ENCODE results near the gene METTL4. TPM values are rescaled to one million over a fixed set of nuclear protein-coding genes. Genes with fewer than 3 reads are reported as not detected.

The METTL4 gene
- total and polyA plus RNA-seq, 9 of the 15 experiments (the other 6 are each of a cell fraction or from before 2014, with no cell fraction given), result 7.9 to 32.8 (median 22.1) TPM

DNA sequence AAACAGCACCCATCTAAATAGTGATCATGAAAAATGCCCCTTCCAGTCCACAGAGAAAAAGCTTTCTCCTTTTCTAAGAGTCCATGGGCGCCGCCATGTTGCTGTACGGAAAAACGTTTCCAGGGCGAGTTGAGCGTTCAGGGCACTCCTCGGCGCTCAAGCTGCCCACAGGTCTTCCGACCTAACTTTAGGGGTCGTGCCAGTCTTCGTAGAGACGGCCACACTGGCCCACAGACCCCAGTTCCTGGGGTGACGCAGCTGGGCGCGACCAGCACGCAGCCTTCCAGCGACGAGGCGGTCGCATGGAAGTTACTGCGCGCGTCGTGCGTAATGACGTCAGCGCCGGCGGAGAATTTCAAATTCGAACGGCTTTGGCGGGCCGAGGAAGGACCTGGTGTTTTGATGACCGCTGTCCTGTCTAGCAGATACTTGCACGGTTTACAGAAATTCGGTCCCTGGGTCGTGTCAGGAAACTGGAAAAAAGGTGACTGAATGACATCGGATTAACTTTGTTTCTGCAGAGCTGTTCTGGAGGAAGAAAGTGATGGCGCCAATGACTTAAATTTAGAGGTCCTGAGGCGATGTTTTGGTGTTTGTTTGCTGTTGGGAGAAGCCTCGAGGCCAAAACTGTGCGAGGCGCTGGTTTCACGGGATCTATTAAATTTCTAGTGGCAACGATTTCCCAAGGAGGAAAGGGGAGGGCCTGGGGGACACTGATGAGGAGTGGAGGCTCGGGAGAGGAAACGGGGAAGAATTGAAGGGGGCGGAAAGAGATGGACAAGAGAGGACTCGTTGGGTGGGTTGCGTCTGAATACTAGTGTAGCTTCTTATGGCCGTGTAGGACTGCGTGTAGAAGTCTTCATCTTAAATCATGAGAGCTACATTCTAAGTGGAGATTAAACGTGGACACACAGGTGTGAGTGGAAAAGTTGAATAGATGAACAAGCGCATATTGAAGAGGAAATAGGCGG, at the start of gene METTL4, which contains the start of gene NDC80 (continued):
- peak; percentile 21; the same call in 1 of the 2 replicates for TF ChIP-seq RAD51 (IDR thresholded peaks at IDR 0.05; ENCODE audit: borderline replicate concordance, low read depth)
- TF ChIP-seq, protein P1, sequence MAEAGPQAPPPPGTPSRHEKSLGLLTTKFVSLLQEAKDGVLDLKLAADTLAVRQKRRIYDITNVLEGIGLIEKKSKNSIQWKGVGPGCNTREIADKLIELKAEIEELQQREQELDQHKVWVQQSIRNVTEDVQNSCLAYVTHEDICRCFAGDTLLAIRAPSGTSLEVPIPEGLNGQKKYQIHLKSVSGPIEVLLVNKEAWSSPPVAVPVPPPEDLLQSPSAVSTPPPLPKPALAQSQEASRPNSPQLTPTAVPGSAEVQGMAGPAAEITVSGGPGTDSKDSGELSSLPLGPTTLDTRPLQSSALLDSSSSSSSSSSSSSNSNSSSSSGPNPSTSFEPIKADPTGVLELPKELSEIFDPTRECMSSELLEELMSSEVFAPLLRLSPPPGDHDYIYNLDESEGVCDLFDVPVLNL (CRISPR knock-in tag; IDR thresholded peaks at IDR 0.05; ENCODE audit: low read depth), result peak; percentile 100
- TF ChIP-seq, protein P2, sequence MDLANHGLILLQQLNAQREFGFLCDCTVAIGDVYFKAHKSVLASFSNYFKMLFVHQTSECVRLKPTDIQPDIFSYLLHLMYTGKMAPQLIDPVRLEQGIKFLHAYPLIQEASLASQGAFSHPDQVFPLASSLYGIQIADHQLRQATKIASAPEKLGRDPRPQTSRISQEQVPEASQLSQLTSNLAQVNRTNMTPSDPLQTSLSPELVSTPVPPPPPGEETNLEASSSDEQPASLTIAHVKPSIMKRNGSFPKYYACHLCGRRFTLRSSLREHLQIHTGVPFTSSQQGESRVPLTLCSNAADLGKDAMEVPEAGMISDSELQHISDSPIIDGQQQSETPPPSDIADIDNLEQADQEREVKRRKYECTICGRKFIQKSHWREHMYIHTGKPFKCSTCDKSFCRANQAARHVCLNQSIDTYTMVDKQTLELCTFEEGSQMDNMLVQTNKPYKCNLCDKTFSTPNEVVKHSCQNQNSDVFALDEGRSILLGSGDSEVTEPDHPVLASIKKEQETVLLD (IDR thresholded peaks at IDR 0.05), result peak; percentile 100
- TF ChIP-seq ZNF316 (IDR thresholded peaks at IDR 0.05), result no peak
- peak; percentile 87 for TF ChIP-seq LCOR (CRISPR knock-in tag; IDR thresholded peaks at IDR 0.05)
- no peak for TF ChIP-seq ASH1L (IDR thresholded peaks at IDR 0.05; ENCODE audit: borderline replicate concordance, low read depth, partially characterized antibody)
- TF ChIP-seq PURB (CRISPR knock-in tag; IDR thresholded peaks at IDR 0.05; ENCODE audit: low read depth), result no peak
- no peak for TF ChIP-seq PRMT5 (CRISPR knock-in tag; IDR thresholded peaks at IDR 0.05)
- TF ChIP-seq MYC (IDR thresholded peaks at IDR 0.05; ENCODE audit: low read depth, low read length), result peak; percentile 92
- peak; percentile 61; the same call in 1 of the 2 replicates for TF ChIP-seq MYC (CRISPR knock-in tag; IDR thresholded peaks at IDR 0.05; ENCODE audit: borderline replicate concordance, low read depth)
- TF ChIP-seq, protein P3, sequence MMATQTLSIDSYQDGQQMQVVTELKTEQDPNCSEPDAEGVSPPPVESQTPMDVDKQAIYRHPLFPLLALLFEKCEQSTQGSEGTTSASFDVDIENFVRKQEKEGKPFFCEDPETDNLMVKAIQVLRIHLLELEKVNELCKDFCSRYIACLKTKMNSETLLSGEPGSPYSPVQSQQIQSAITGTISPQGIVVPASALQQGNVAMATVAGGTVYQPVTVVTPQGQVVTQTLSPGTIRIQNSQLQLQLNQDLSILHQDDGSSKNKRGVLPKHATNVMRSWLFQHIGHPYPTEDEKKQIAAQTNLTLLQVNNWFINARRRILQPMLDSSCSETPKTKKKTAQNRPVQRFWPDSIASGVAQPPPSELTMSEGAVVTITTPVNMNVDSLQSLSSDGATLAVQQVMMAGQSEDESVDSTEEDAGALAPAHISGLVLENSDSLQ (IDR thresholded peaks at IDR 0.05), result peak; percentile 46; the same call in 1 of the 2 replicates
- peak; percentile 82 for TF ChIP-seq ARID2 (IDR thresholded peaks at IDR 0.05)
- TF ChIP-seq, protein P4, sequence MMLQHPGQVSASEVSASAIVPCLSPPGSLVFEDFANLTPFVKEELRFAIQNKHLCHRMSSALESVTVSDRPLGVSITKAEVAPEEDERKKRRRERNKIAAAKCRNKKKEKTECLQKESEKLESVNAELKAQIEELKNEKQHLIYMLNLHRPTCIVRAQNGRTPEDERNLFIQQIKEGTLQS (IDR thresholded peaks at IDR 0.05), result peak; percentile 98
- TF ChIP-seq, protein P4 (CRISPR knock-in tag; conservative IDR thresholded peaks at IDR 0.05), result peak; percentile 89
- TF ChIP-seq ZNF174 (CRISPR knock-in tag; IDR thresholded peaks at IDR 0.05), result no peak
- TF ChIP-seq, protein P5, sequence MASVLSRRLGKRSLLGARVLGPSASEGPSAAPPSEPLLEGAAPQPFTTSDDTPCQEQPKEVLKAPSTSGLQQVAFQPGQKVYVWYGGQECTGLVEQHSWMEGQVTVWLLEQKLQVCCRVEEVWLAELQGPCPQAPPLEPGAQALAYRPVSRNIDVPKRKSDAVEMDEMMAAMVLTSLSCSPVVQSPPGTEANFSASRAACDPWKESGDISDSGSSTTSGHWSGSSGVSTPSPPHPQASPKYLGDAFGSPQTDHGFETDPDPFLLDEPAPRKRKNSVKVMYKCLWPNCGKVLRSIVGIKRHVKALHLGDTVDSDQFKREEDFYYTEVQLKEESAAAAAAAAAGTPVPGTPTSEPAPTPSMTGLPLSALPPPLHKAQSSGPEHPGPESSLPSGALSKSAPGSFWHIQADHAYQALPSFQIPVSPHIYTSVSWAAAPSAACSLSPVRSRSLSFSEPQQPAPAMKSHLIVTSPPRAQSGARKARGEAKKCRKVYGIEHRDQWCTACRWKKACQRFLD (CRISPR knock-in tag; IDR thresholded peaks at IDR 0.05), result no peak
- TF ChIP-seq THAP7 (CRISPR knock-in tag; IDR thresholded peaks at IDR 0.05), result no peak
- TF ChIP-seq POLR2G (IDR thresholded peaks at IDR 0.05; ENCODE audit: low read depth, low read length), result peak; percentile 97
- TF ChIP-seq TRIM24 (IDR thresholded peaks at IDR 0.05), result peak in 1 of 2 experiments; percentile 58; a peak in 2 of 4 replicates
- peak; percentile 55 for TF ChIP-seq EP300 (IDR thresholded peaks at IDR 0.05; ENCODE audit: low read length)

All from K562 (cell line).